Fibroblast of peridontal ligament (primary cell): Measurements from ENCODE around the gene NAB1.

Experiments used
- DNase-seq: peaks from one replicate; pipeline ENCODE4 v3.0.0-alpha.2; 2010; ENCODE audit errors: extremely low read depth

Gene NAB1

DNA sequence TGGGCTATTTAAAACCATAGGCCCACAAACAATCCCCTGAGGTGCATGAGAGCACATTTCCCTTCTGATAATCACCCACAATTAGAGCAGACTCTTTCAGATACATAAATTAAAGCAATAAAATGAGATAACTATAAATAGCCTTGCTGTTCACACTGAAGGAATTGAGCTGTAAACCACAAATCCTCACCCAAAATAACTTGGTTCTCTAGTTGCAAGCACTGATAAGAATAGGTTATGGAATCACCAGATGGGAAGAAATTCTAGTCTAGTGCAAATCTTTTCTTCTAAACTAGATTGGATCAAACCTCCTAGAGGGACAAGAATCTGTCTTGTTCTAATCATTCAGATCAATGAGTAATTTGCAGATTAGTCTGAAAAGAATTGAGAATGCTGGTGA, 64.6 kb downstream of the NAB1 start:
- no peak for DNase-seq

DNA sequence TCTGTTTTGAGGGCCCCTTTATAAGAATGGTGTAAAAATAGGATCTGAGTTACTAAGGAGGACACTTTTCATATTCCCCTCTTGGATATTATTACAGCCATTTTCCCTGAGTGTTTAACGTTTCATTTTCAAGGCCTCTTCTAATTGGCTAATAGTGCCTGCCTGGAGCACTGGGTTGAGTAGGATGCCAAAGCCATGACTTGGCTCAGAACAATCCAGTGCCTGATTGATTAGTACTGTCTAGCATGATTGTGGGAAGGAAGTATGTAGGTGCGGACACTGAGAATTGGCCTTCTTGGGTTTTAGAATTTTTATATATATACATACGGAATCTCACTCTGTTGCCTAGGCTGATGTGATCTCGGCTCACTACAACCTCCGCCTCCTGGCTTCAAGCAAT, 66.1 kb downstream of the NAB1 start:
- DNase-seq: peak; percentile 37

DNA sequence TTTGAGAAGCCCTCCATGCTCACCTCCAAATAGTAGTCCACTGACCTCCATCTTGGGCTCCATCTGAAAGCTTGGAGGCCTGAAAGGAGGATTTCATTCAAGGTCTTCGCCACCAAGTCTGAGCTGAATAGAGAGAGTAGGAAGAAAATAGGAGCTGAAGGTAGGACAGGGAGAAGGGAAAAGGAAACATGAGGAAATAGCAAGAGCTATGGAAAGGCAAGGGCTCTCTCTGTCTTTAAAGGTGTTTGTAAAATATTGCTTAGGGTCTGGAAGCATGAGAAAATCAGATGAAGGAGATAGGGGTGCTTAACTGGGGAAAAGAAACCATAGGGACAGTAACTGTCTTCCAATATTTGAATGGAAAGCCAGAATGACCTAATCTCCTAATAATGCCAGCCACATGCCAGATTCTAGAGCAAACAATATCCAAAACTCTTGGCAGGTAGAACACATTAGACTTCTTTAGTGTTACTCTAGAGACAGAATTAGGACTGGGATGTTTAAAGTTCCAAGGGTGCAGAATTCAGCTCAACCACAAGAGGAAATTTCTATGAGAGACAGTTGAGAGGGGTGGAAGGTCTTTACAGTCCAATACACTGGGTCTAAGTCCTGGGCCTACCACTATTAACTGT, 67.4 kb downstream of the NAB1 start:
- no peak for DNase-seq

DNA sequence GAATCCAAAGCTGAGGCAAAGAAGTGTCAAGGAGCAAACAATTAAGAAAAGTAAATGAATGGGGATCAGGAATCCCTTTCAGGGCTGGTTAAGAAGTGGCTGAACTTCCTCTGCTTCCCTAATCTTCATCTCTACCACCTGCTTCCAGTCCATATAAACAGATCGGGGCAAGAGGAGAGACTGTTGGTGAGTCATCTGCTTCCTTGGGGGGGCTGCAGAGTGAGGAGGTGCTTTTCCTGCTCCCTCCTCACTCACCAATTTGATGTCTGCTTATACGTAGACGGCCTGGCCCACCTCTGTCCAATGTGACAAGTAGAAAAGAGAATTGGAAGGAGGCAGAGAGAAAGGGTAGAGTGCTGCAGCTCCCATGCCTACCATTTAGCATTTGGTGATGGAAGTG, 68.4 kb downstream of the NAB1 start:
- DNase-seq: no peak

- no peak for DNase-seq
These were observed 69.1 kb downstream of the NAB1 start for GRCh38 chr2:190717764-190718651.

DNA sequence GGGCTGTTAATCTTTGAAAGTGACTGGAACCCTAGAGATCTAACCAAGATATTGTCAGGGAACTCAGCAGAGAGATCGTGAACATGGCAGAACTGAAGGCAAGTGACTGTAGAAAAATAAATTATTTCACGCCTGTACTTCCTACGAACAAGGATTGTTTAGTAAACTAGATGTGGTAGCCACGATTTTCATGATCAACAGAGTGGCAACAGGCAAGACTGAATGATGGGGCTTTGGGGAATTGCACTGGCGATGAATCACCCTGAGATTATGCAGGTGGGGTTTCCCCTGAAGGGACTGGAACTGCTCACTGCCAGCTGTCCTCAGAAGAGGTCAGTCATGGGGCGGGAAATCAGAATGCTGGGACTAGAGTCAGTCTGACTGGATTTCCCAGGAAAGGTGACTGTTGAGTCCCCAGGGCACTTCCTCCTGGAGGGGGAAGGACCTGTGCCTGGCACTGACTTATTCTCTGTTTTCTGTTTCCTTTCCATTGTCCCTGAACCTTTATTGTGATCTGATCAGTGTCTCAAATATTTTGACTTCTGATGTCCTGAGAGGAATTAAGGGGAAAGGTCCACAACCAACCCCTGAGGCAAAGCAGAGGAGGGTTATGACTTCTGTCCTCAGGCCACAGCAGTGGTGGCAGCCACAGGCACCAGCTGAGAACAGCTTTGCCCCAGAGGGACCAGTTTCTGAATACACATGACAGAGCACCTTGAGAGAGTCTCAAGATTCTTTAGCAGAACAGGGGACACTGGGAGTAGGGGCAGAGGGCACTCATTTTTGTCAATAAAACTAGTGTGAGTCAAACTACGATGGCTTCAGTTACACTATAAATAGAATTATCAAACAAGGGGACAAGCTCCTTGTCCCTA, 70.0 kb downstream of the NAB1 start:
- DNase-seq: no peak

- no peak for DNase-seq
These were observed 71.4 kb downstream of the NAB1 start for GRCh38 chr2:190720276-190720675.

DNA sequence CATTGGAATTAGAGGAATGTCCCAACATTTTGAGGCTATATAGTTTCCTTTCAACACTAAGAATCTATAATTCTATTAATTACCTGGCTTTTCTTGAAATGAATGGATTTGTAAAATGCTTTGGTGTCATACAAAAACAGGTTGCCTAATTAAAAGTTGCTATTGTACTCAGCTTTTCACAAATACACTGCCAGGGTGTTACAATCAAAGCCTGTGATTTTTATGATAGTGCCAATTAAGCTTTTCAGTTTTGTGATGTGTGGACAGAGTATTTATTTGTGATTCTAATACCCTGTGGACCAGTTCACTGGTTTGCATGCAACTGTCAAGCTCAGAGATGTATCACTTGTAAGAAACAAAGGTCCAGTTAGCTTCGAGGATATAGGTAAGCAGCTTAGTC, 71.8 kb downstream of the NAB1 start:
- DNase-seq: no peak

GRCh38 chr2:190722061-190722759, 73.3 kb downstream of the NAB1 start:
- DNase-seq: no peak

DNA sequence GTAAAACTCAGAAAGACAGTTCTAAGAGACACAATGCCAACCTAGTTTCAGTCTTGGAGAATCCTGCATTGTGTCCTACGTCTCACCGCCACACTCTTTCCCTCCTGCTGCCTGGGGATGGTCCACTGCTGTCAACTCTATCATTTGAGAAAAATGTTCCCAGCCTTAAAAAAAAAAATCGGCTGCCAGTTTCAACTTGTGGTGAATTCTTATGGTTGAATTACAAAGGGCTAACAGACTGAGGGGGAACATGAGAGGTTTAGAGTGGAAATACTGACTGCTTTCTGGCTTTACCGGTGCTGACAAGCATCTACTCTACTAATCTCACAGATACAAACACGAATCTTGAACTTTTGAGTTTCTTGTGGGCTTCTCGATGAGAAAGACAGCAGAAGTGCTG, 74.0 kb downstream of the NAB1 start:
- peak; percentile 14 for DNase-seq

DNA sequence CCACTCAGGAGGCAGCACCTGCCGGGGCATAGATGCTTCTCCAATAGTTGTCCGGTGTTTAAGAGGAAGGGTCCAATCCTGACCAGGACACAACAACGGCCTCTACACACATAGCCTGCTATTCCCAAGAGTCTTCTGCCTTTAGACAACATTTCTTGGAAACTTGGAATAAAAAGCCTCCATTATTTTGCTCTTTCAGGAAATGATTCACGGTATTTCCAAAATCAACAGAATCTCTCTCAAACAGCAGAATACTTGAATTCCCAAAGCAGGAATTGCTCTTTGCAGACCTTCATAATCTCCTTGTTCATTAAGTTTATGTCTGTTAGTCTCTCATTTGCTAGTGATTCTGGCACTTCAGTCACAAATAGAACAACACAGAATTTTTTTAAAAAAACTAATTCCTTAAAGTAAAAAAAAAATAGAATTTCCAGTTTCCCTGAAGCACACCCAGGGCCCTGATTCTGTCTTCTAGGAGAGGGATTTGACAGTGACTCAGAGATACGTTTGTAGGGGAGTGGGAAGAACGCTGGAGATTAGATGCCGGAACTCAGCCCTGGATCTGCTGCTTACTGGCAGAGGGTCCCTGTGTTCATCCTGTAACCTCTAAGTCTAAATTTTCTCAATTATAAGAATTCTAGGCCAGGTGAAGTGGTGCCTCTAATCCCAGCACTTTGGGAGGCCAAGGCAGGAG, 74.7 kb downstream of the NAB1 start:
- peak; percentile 43 for DNase-seq

DNA sequence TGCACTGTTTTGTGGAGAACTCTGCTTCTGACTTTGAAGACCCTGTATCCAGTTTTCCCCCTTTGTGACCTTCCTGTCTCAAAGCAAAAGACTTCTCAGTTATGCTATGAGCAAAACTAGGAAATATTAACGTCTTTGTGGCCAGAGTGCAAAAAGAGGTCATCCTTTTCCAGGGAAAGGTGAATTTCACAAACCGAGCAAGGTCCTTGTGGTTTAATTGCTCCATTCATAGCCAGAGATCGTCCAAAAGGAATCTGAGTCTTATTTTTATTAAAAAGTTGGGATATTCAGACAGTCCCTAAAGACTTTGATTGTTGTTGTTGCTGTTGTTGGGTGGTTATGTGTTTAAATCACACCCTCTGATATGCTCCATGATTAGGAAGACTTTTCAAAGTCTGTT, 77.4 kb downstream of the NAB1 start:
- DNase-seq: no peak

DNA sequence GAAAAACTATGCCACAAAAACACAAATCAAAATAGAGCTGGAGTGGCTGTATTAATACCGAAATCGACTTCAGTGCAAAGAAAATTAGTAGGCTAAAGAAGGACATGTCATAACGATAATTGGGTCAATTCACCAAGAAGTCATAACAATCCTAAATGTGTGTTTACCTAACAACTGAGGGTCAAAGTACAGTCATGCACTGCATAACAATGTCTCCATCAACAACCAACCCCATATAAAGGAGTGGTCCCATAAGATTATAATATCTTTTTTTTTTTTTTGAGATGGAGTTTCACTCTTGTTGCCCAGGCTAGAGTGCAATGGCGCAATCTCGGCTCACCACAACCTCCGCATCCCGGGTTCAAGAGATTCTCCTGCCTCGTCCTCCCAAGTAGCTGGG, 87.5 kb downstream of the NAB1 start:
- DNase-seq: no peak

GRCh38 chr2:190740449-190740848, 91.6 kb downstream of the NAB1 start:
- no peak for DNase-seq
